HCT116 (cell line): ENCODE data around the gene SPSB1. TPM values are rescaled to one million over a fixed set of nuclear protein-coding genes. Genes with fewer than 3 reads are reported as not detected.

Experiments
- ATAC-seq: fragments of 200-7000 bp; cut with Tn5 transposase; 2 replicates; pipeline ENCODE4 v1.9.1; 2020; ENCODE audit warnings: mild to moderate bottlenecking, moderate library complexity
- BruUV-seq: library from RNA; stranded (reverse); fragments of 400-500 nt; replicated peaks from 2 replicates; lab custom pipeline; 2021; lab: Mats Ljungman, UMichigan
- CTCF ChIA-PET: fragments of 300-600 bp; sonication (Branson Sonifier 250); formaldehyde crosslinking; loops from one replicate; lab custom pipeline; 2021; ENCODE audit warnings: antibody characterized with exemption; lab: Charles Lee
- POLR2A ChIA-PET: fragments of 300-600, 350-600 bp; sonication (Branson Sonifier 250); formaldehyde crosslinking; loops from one replicate; lab custom pipeline; 2021; ENCODE audit warnings: antibody characterized with exemption; lab: Charles Lee
- RAD21 ChIA-PET, 2 experiments: fragments of 300-600 bp; sonication (Branson Sonifier 250); formaldehyde crosslinking; loops; one replicate each; lab custom pipeline; 2023; ENCODE audit warnings: low total read pairs in 2 of 2; ENCODE audit not compliant: uncharacterized antibody in 2 of 2, unreplicated experiment in 2 of 2, low non-redundant PET in 1 of 2; lab: Charles Lee
- DNase-seq: peaks from one replicate; pipeline ENCODE4 v3.0.0-alpha.2; 2010; ENCODE audit warnings: low read depth, low spot score
- H2AFZ ChIP-seq: fragments of 200-600 bp; shearing (Covaris generic), sonication (generic); 2 replicates; pipeline ENCODE4 v1.6.1; 2017; ENCODE audit warnings: low read depth, mixed run types, mixed read lengths, antibody characterized with exemption, low read length; ENCODE audit not compliant: poor library complexity, severe bottlenecking
- H3K27ac ChIP-seq: 2 replicates; pipeline ENCODE4 v1.5.1; 2012; ENCODE audit warnings: low read depth, low read length
- H3K27me3 ChIP-seq: fragments of 200-600 bp; sonication (generic); 2 replicates; pipeline ENCODE4 v1.6.1; 2016; ENCODE audit warnings: mixed run types, low read length, mixed read lengths; ENCODE audit not compliant: insufficient read depth
- H3K36me3 ChIP-seq, 2 experiments: fragments of 200-500 bp in 1 of 2; fragments of 200-600 bp in 1 of 2; sonication (Bioruptor generic) in 1 of 2; sonication (generic) in 1 of 2; 2 replicates each; pipeline versions ENCODE4 v1.5.1 to v1.6.1; 2014 to 2016; ENCODE audit warnings: low read length in 2 of 2, inconsistent platforms in 1 of 2, mixed read lengths in 1 of 2, mixed run types in 1 of 2; ENCODE audit not compliant: insufficient read depth in 2 of 2, control insufficient read depth in 1 of 2
- H3K4me1 ChIP-seq, 2 experiments: fragments of 200-600 bp in 1 of 2; sonication (generic) in 1 of 2; 2 replicates each; pipeline versions ENCODE4 v1.5.1 to v1.6.1; 2012 to 2017; ENCODE audit warnings: low read length in 2 of 2, inconsistent platforms in 1 of 2, mild to moderate bottlenecking in 1 of 2, mixed read lengths in 1 of 2, mixed run types in 1 of 2, moderate library complexity in 1 of 2; ENCODE audit not compliant: insufficient read depth in 2 of 2, control insufficient read depth in 1 of 2
- H3K4me2 ChIP-seq: fragments of 200-600 bp; sonication (generic); 2 replicates; pipeline ENCODE4 v1.6.1; 2017; ENCODE audit warnings: mixed run types, low read length, mixed read lengths
- H3K4me3 ChIP-seq, 2 experiments: fragments of 200-600 bp in 1 of 2; sonication (generic) in 1 of 2; replicated peaks in 1 of 2; 2 replicates each; pipeline ENCODE4 v1.5.1; 2011 to 2016; ENCODE audit warnings: low read length in 2 of 2, control low read depth in 1 of 2, low read depth in 1 of 2, mild to moderate bottlenecking in 1 of 2, mixed read lengths in 1 of 2, mixed run types in 1 of 2
- H3K79me2 ChIP-seq: fragments of 200-600 bp; sonication (generic); 2 replicates; pipeline ENCODE4 v1.6.1; 2017; ENCODE audit warnings: mild to moderate bottlenecking, mixed run types, low read length, moderate library complexity, mixed read lengths; ENCODE audit not compliant: insufficient read depth
- H3K9ac ChIP-seq: fragments of 200-600 bp; sonication (generic); 2 replicates; pipeline ENCODE4 v1.6.1; 2016; ENCODE audit warnings: low read length, mixed read lengths
- H3K9me2 ChIP-seq: fragments of 200-600 bp; sonication (generic), shearing (Covaris generic); 2 replicates; pipeline ENCODE4 v1.6.1; 2017; ENCODE audit warnings: mixed run types, mild to moderate bottlenecking, moderate library complexity; ENCODE audit not compliant: insufficient read depth
- H3K9me3 ChIP-seq, 2 experiments: fragments of 200-500 bp in 1 of 2; fragments of 200-600 bp in 1 of 2; sonication (Bioruptor generic) in 1 of 2; sonication (generic) in 1 of 2; 2 replicates each; pipeline ENCODE4 v1.6.1; 2014 to 2017; ENCODE audit warnings: low read length in 2 of 2, mixed read lengths in 2 of 2, inconsistent platforms in 1 of 2, low read depth in 1 of 2, mild to moderate bottlenecking in 1 of 2, mixed run types in 1 of 2, moderate library complexity in 1 of 2; ENCODE audit not compliant: control insufficient read depth in 1 of 2, insufficient read depth in 1 of 2
- H4K20me1 ChIP-seq: fragments of 200-600 bp; sonication (generic), shearing (Covaris generic); 2 replicates; pipeline ENCODE4 v1.6.1; 2017; ENCODE audit warnings: mixed run types, mild to moderate bottlenecking, moderate library complexity; ENCODE audit not compliant: insufficient read depth
- CBX3 ChIP-seq: IDR thresholded peaks from 2 replicates; pipeline ENCODE4 v1.6.1; 2012; ENCODE audit warnings: low read depth
- CEBPB ChIP-seq: IDR thresholded peaks from 2 replicates; pipeline ENCODE4 v1.6.1; 2012; ENCODE audit warnings: low read depth
- EGR1 ChIP-seq: IDR thresholded peaks from 2 replicates; pipeline ENCODE4 v1.6.1; 2012; ENCODE audit warnings: low read depth
- ELF1 ChIP-seq: IDR thresholded peaks from 2 replicates; pipeline ENCODE4 v1.6.1; 2012; ENCODE audit warnings: low read depth, borderline replicate concordance
- EZH2 ChIP-seq: fragments of 200-600 bp; sonication (generic); IDR thresholded peaks from 2 replicates; pipeline ENCODE4 v1.6.1; 2017; ENCODE audit warnings: antibody characterized with exemption, mixed run types
- EZH2phosphoT487 ChIP-seq: fragments of 200-600 bp; IDR thresholded peaks from 2 replicates; pipeline ENCODE4 v1.6.1; 2018; ENCODE audit warnings: antibody characterized with exemption, borderline replicate concordance
- FOSL1 ChIP-seq: IDR thresholded peaks from 2 replicates; pipeline ENCODE4 v1.6.1; 2012; ENCODE audit warnings: low read depth
- JUND ChIP-seq: IDR thresholded peaks from 2 replicates; pipeline ENCODE4 v1.6.1; 2012
- MAX ChIP-seq: IDR thresholded peaks from 2 replicates; pipeline ENCODE4 v1.6.1; 2012
- POLR2A ChIP-seq: IDR thresholded peaks from 2 replicates; pipeline ENCODE4 v1.7.0; 2011; ENCODE audit warnings: borderline replicate concordance; ENCODE audit not compliant: insufficient read depth, insufficient read length; ENCODE audit errors: extremely low read depth
- RAD21 ChIP-seq: IDR thresholded peaks from 2 replicates; pipeline ENCODE4 v1.6.1; 2012; ENCODE audit warnings: low read depth, mild to moderate bottlenecking
- REST ChIP-seq: IDR thresholded peaks from 2 replicates; pipeline ENCODE4 v1.6.1; 2012; ENCODE audit warnings: low read depth
- SIN3A ChIP-seq: IDR thresholded peaks from 2 replicates; pipeline ENCODE4 v1.6.1; 2012; ENCODE audit warnings: low read depth
- SP1 ChIP-seq: IDR thresholded peaks from 2 replicates; pipeline ENCODE4 v1.6.1; 2012; ENCODE audit warnings: low read depth
- SRF ChIP-seq: IDR thresholded peaks from 2 replicates; pipeline ENCODE4 v1.6.1; 2012; ENCODE audit warnings: low read depth
- TCF7L2 ChIP-seq: IDR thresholded peaks from 2 replicates; pipeline ENCODE4 v1.7.0; 2011; ENCODE audit warnings: borderline replicate concordance, inconsistent platforms; ENCODE audit not compliant: insufficient read depth, insufficient read length; ENCODE audit errors: extremely low read depth
- YY1 ChIP-seq: IDR thresholded peaks from 2 replicates; pipeline ENCODE4 v1.6.1; 2011; ENCODE audit warnings: low read length, low read depth, moderate library complexity, mild to moderate bottlenecking; ENCODE audit not compliant: insufficient replicate concordance; ENCODE audit errors: extremely low read depth
- intact Hi-C: fragments of 100-400 bp; cut with micrococcal nuclease; formaldehyde crosslinking; loops from 2 replicates; pipeline ENCODE4 v1.10.0; 2022
- total RNA-seq: library from RNA; stranded (reverse); gene quantifications from one replicate; pipeline ENCODE4 v1.2.1, GENCODE V29; 2021; ENCODE audit not compliant: unreplicated experiment
- TF ChIP-seq, protein P1 (sequence below): IDR thresholded peaks from 2 replicates; pipeline ENCODE4 v1.6.1; 2012
- TF ChIP-seq, protein P2 (sequence below), 3 experiments: fragments of 200-600 bp in 1 of 3; sonication (generic) in 1 of 3; IDR thresholded peaks in 2 of 3; conservative IDR thresholded peaks in 1 of 3; 2 replicates each; pipeline ENCODE4 v1.5.1; 2012 to 2017; ENCODE audit warnings: low read depth in 2 of 3, low read length in 2 of 3, antibody characterized with exemption in 1 of 3, borderline replicate concordance in 1 of 3, control low read depth in 1 of 3, mild to moderate bottlenecking in 1 of 3, mixed read lengths in 1 of 3, mixed run types in 1 of 3, moderate library complexity in 1 of 3; ENCODE audit not compliant: insufficient read depth in 1 of 3
- TF ChIP-seq, protein P3 (sequence below): IDR thresholded peaks from 2 replicates; pipeline ENCODE4 v1.6.1; 2011; ENCODE audit warnings: mild to moderate bottlenecking, low read length, moderate library complexity; ENCODE audit not compliant: insufficient replicate concordance; ENCODE audit errors: extremely low read depth

The SPSB1 gene
- total RNA-seq, 1 experiment from 2014 or later, result 10.8 TPM

DNA sequence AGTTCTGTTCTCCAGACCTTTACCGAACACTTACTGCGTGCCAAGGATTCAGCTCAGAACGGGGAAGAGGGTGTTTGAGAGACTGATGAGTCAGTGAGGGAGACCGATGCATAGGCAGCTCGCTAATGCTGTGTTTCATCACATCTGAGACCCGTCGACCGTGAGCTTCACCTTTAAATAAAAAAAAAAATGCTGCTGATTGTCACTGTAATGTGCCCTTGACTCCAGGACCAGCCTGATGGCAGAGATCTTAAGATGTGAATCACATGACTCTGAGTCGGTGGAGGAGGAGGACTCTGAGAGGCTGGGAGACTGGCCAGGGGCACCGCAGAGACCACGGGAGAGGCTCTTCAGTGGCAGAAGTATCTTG is 28.8 kb downstream of the SPSB1 start:
- Histone ChIP-seq H3K36me3 (no peaks in the 10 kb centered on the region), H2AFZ (no peak overlapping the region), H3K9ac (no peak overlapping the region), H3K79me2 (peaks cover 27% of the 10 kb centered on the region; the same call in 1 of the 2 replicates), H3K9me2 (no peaks in the 10 kb centered on the region), H3K27me3 (no peaks in the 10 kb centered on the region), H3K4me3 (no peak overlapping the region), H3K9me3 (no peaks in the 10 kb centered on the region), H4K20me1 (no peaks in the 10 kb centered on the region), H3K27ac (no peak overlapping the region), H3K4me1 (peaks cover 4 to 18% of the 10 kb centered on the region in 2 experiments; a peak in 3 of 4 replicates), H3K4me2 (no peak overlapping the region)
- CTCF ChIA-PET, result no interaction called here
- TF ChIP-seq JUND (no peak), POLR2A (no peak), SRF (no peak), REST (no peak), EZH2 (no peak), FOSL1 (no peak), EGR1 (no peak), MAX (no peak), ELF1 (no peak), EZH2phosphoT487 (no peak), CBX3 (no peak), RAD21 (no peak), SIN3A (no peak), CEBPB (no peak), YY1 (no peak), SP1 (no peak), TCF7L2 (no peak)
- TF ChIP-seq, protein P1, sequence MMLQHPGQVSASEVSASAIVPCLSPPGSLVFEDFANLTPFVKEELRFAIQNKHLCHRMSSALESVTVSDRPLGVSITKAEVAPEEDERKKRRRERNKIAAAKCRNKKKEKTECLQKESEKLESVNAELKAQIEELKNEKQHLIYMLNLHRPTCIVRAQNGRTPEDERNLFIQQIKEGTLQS, result no peak
- TF ChIP-seq, protein P2, sequence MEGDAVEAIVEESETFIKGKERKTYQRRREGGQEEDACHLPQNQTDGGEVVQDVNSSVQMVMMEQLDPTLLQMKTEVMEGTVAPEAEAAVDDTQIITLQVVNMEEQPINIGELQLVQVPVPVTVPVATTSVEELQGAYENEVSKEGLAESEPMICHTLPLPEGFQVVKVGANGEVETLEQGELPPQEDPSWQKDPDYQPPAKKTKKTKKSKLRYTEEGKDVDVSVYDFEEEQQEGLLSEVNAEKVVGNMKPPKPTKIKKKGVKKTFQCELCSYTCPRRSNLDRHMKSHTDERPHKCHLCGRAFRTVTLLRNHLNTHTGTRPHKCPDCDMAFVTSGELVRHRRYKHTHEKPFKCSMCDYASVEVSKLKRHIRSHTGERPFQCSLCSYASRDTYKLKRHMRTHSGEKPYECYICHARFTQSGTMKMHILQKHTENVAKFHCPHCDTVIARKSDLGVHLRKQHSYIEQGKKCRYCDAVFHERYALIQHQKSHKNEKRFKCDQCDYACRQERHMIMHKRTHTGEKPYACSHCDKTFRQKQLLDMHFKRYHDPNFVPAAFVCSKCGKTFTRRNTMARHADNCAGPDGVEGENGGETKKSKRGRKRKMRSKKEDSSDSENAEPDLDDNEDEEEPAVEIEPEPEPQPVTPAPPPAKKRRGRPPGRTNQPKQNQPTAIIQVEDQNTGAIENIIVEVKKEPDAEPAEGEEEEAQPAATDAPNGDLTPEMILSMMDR (IDR thresholded peaks at IDR 0.05 in 2 of 3, conservative IDR thresholded peaks at IDR 0.05 in 1 of 3; ENCODE audit: borderline replicate concordance in 1 of 3, insufficient read depth in 1 of 3, low read depth in 2 of 3, low read length in 2 of 3), result no peak
- TF ChIP-seq, protein P3, sequence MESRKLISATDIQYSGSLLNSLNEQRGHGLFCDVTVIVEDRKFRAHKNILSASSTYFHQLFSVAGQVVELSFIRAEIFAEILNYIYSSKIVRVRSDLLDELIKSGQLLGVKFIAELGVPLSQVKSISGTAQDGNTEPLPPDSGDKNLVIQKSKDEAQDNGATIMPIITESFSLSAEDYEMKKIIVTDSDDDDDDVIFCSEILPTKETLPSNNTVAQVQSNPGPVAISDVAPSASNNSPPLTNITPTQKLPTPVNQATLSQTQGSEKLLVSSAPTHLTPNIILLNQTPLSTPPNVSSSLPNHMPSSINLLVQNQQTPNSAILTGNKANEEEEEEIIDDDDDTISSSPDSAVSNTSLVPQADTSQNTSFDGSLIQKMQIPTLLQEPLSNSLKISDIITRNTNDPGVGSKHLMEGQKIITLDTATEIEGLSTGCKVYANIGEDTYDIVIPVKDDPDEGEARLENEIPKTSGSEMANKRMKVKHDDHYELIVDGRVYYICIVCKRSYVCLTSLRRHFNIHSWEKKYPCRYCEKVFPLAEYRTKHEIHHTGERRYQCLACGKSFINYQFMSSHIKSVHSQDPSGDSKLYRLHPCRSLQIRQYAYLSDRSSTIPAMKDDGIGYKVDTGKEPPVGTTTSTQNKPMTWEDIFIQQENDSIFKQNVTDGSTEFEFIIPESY, result no peak
- RAD21 ChIA-PET, result no interaction called here
- BruUV-seq, result no TSS peak
- intact Hi-C loops, result no loop called here
- DNase-seq (no peak), ATAC-seq (no peak)
- POLR2A ChIA-PET, result interaction anchor here (0.7 kb wide), 1 partner anchor 360 kb away, joined by 4 read pairs; no protein-coding TSS in a partner anchor
